ENCODE measurements around the gene FGF14. TPM values are rescaled to one million over a fixed set of nuclear protein-coding genes. Genes with fewer than 3 reads are reported as not detected.

Gene FGF14
- total and polyA plus RNA-seq, 2 experiments from 2014 or later, result 0.73 TPM; not detected in 1

GRCh38 chr13:101944521-101944920, 457.3 kb downstream of the FGF14 start:
- no peak overlapping the region for H3K4me2 ChIP-seq
- no peak overlapping the region for H3K27ac ChIP-seq
- no peaks in the 10 kb centered on the region for H3K9me2 ChIP-seq (replicated peaks; ENCODE audit: insufficient read depth)
- no peaks in the 10 kb centered on the region for H3K27me3 ChIP-seq
- no peaks in the 10 kb centered on the region for H3K79me2 ChIP-seq
- no peak for DNase-seq (ENCODE audit: low spot score)
- no peaks in the 10 kb centered on the region for H3K36me3 ChIP-seq (replicated peaks; ENCODE audit: insufficient read depth, low read depth)
- H2AFZ ChIP-seq, result no peak overlapping the region
- TF ChIP-seq, protein P1, sequence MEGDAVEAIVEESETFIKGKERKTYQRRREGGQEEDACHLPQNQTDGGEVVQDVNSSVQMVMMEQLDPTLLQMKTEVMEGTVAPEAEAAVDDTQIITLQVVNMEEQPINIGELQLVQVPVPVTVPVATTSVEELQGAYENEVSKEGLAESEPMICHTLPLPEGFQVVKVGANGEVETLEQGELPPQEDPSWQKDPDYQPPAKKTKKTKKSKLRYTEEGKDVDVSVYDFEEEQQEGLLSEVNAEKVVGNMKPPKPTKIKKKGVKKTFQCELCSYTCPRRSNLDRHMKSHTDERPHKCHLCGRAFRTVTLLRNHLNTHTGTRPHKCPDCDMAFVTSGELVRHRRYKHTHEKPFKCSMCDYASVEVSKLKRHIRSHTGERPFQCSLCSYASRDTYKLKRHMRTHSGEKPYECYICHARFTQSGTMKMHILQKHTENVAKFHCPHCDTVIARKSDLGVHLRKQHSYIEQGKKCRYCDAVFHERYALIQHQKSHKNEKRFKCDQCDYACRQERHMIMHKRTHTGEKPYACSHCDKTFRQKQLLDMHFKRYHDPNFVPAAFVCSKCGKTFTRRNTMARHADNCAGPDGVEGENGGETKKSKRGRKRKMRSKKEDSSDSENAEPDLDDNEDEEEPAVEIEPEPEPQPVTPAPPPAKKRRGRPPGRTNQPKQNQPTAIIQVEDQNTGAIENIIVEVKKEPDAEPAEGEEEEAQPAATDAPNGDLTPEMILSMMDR (IDR thresholded peaks at IDR 0.05; ENCODE audit: poor library complexity), result no peak
- no peak for TF ChIP-seq EZH2 (IDR thresholded peaks at IDR 0.05; ENCODE audit: borderline replicate concordance)
- no peak for TF ChIP-seq EZH2phosphoT487 (IDR thresholded peaks at IDR 0.05; ENCODE audit: low read depth, severe bottlenecking, unreplicated experiment)
- H3K4me1 ChIP-seq (ENCODE audit: insufficient read depth), result no peaks in the 10 kb centered on the region
- H3K9me3 ChIP-seq (ENCODE audit: low read depth), result no peaks in the 10 kb centered on the region
- H4K20me1 ChIP-seq (ENCODE audit: insufficient read depth, poor library complexity, severe bottlenecking), result no peaks in the 10 kb centered on the region
- 52% methylated on average over 2 of the region's 2 CpGs for WGBS (ENCODE audit: low lambda C conversion rate, missing lambda C conversion rate)
- no peak overlapping the region for H3K4me3 ChIP-seq

DNA sequence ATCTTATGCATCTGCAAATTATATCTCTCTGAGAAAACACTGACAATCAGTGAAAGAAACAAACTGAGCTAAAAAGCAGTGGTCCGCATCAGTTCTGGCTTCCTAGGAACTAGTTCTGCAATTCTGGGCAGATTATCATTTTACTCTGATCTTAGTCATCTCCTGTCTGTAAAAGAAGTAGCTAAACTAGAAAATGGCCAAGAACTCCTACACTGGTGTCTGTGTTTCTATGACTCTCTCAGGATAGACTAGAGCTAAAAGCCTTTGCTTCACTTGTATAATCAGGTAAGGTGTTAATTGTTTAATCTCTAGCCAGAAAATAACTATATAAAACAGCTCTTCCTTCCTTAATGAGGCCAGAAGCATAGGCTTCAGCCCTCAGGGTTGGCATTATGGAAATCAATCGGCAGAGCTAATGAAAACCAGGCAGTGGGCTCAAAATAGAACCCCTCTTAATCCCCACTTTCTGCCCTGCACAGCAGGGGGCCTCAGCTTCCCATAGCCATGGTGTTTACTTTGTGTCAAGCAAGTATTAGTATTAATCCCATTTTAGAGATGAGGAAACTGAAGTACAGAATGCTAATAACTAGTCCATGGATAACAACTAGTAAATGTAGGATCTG, 459.2 kb downstream of the FGF14 start:
- no peak overlapping the region for H3K4me3 ChIP-seq
- H3K27ac ChIP-seq, result no peak overlapping the region
- no peaks in the 10 kb centered on the region for H3K9me3 ChIP-seq (ENCODE audit: low read depth)
- H4K20me1 ChIP-seq (ENCODE audit: insufficient read depth, poor library complexity, severe bottlenecking), result no peaks in the 10 kb centered on the region
- H3K36me3 ChIP-seq (replicated peaks; ENCODE audit: insufficient read depth, low read depth), result no peaks in the 10 kb centered on the region
- DNase-seq (ENCODE audit: low spot score), result no peak
- WGBS (ENCODE audit: low lambda C conversion rate, missing lambda C conversion rate), result 64% methylated on average over 2 of the region's 2 CpGs
- H3K79me2 ChIP-seq, result no peaks in the 10 kb centered on the region
- H3K9me2 ChIP-seq (replicated peaks; ENCODE audit: insufficient read depth), result no peaks in the 10 kb centered on the region
- no peak overlapping the region for H3K4me2 ChIP-seq
- TF ChIP-seq, protein P1 (IDR thresholded peaks at IDR 0.05; ENCODE audit: poor library complexity), result no peak
- TF ChIP-seq EZH2phosphoT487 (IDR thresholded peaks at IDR 0.05; ENCODE audit: low read depth, severe bottlenecking, unreplicated experiment) (no peak), EZH2 (IDR thresholded peaks at IDR 0.05; ENCODE audit: borderline replicate concordance) (no peak)
- H3K4me1 ChIP-seq (ENCODE audit: insufficient read depth), result no peaks in the 10 kb centered on the region
- H2AFZ ChIP-seq, result no peak overlapping the region
- no peaks in the 10 kb centered on the region for H3K27me3 ChIP-seq

DNA sequence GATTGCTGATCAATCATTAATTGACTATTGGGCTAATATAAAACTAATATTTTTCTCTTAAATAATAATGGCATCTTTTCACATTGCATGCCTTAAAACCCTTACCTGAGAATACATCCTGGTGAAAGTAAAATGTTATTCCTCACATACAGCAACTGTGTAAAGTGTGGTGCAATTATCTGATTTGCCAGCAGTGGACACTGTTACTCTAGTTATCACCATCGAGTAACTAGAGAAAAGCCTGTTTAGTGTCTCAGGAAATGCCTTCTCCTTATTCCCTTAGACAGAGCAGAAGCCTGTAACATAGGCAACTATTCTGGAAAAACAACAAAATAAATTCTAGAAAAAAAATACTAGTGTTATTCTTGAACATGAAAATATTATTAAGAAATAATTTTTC, 459.8 kb downstream of the FGF14 start:
- no peaks in the 10 kb centered on the region for H3K4me1 ChIP-seq (ENCODE audit: insufficient read depth)
- H3K27me3 ChIP-seq, result no peaks in the 10 kb centered on the region
- no peak overlapping the region for H3K4me3 ChIP-seq
- no peaks in the 10 kb centered on the region for H3K9me3 ChIP-seq (ENCODE audit: low read depth)
- peak; percentile 56 for DNase-seq (ENCODE audit: low spot score)
- H3K79me2 ChIP-seq, result no peaks in the 10 kb centered on the region
- no peak overlapping the region for H2AFZ ChIP-seq
- H4K20me1 ChIP-seq (ENCODE audit: insufficient read depth, poor library complexity, severe bottlenecking), result no peaks in the 10 kb centered on the region
- H3K36me3 ChIP-seq (replicated peaks; ENCODE audit: insufficient read depth, low read depth), result no peaks in the 10 kb centered on the region
- no peaks in the 10 kb centered on the region for H3K9me2 ChIP-seq (replicated peaks; ENCODE audit: insufficient read depth)
- TF ChIP-seq, protein P1 (IDR thresholded peaks at IDR 0.05; ENCODE audit: poor library complexity), result peak; percentile 70
- no peak for TF ChIP-seq EZH2phosphoT487 (IDR thresholded peaks at IDR 0.05; ENCODE audit: low read depth, severe bottlenecking, unreplicated experiment)
- H3K27ac ChIP-seq, result no peak overlapping the region
- H3K4me2 ChIP-seq, result no peak overlapping the region
- WGBS (ENCODE audit: low lambda C conversion rate, missing lambda C conversion rate), result 0% methylated on average over 1 of the region's 1 CpG
